HS-5 (cell line): ENCODE results near the gene SCD5.
A peak's percentile ranks its signal among the peaks of the same experiment; 100 is the strongest.

Experiments used
- DNase-seq: peaks from one replicate; pipeline ENCODE4 v3.0.0-alpha.2; 2012; ENCODE audit warnings: low read depth

The SCD5 gene

DNA sequence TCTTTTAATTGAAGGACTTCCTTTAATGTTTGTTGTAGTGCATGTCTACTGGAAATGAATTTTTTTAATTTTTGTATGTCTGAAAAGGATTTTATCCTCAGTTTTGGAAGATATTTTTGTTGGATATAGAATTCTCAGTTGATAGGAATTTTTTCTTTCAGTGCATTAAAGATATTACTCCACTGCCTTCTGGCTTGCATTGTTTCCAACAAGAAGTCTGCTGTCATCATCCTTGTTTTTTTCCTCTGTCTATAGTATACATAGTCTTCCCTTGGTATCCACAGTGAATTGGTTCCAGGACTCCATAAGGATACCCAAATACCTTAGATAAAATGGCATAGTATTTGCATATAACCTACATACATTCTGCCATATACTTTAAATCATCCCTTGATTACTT, 33.5 kb downstream of the SCD5 start:
- no peak for DNase-seq

GRCh38 chr4:82761229-82761628, 37.4 kb downstream of the SCD5 start:
- no peak for DNase-seq

DNA sequence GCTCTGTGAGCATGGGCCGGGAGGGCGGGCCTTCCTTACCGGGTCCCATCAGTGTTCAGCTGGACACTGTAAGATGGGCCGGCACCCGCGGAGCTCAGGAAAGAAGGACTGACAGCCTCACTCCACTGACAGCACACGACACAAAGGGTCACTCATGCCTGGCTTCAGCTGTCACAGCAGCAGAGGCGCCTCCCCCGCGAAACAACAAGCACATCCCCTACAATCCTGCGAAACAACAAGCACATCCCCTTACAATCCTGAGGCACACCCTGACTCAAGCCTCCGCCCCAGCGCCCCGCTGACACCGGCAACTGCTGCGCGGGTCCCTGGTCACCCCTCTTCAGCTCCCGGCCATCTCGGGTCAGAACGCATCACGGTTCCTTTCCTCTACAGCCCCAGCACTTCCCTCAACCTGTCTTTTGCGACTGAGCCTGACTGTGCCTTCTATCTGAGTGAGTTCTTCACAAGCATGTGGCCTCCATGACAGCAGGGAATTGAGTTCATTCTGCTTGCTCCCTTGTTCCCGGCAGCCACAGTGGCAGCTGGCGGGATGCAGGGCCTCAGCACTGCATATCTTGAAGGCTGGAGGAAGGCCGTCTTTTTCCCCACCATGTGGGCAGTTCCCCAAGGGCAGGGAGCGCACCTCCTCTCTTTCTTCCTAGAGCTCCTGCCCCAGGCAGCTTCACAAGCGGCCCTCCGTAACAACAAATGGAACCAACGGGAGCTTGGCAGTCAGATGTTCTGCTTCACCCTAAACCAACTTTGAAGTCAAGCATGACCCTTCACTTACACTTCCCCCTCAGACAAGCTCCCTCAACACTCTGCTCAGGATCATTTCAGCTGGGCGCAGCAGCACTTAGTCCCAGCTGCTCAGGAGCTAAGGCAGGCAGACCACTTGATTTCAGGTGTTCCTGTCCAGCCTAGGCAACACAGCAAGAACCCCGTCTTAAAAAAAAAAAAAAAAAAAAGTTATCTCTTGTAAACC, 39.6 kb downstream of the SCD5 start:
- DNase-seq: no peak

DNA sequence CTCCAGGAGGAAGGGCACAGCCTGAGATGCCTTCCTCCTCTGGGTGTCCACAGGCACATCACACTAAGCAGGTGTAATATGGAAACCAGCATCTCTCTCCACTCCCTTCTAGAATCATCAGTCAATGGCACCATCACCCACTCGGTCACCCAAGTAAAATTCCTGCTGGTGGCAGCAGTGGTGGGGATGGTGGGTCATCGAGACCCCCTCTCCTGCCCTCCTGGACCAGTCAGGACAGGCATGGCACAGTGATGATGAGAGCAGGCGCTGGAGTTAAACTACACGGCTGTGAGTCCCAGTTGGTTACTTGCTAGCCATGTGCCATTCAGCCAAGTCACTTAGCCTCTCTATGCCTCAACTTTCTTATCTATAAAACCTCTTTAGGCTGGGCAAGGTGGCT, 42.5 kb downstream of the SCD5 start:
- DNase-seq: no peak

GRCh38 chr4:82755650-82756049, 42.9 kb downstream of the SCD5 start:
- DNase-seq: no peak

- no peak for DNase-seq
These were observed 44.0 kb downstream of the SCD5 start for GRCh38 chr4:82754513-82755165.

DNA sequence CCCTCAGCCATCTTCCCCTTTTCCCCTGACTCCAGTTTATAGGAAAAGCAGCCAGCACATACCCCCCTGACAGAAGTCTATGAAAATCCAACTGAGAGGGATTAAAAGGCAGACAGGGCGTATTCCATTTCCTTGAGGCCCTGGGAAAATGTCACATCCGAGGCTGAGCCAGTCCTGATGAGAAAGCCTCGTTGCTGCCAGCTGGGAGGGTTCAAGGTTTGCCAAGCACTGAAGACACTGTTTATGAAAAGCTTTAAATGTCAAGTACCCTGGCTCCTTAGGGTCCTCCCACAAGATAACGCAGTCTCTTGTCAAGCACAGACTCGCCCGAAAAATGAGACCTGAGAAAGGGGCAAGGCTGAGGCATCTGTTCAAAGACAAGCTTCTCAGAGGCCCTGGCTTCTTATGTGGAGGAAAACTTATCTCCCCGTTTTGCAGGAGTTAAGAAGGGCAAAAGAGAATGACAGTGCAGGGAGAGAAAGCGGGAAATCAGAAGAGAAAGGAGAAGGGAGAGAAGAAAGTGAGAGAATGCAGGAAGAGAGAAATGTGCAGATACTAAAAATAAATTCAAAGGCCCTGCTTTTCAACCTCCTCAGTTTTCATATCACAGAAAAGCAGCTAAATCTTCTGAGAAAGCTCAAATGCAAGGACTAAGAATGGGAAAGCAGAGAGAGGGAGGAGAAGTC, 44.7 kb downstream of the SCD5 start:
- DNase-seq: no peak

DNA sequence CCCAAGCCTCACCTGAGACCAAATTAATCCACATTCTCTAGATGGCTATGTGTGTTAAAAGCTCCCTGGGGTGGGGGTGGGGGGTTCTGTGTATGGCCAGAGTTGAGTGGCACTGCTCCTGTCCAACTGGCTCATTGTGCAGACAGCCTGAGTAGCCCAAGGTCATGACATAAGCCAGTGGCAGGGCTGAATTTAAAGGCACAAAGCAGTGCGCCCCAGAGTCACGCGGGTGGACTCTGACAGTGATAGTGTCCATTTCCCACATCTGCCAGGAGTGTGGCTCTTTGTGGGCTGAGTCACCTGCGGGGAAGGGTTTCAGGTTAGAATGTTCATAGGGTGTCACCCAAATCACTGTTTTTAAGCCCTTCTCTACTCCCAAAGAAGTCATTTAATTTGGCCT, 45.4 kb downstream of the SCD5 start:
- DNase-seq: no peak

GRCh38 chr4:82748810-82749470, 49.7 kb downstream of the SCD5 start:
- DNase-seq: no peak

- DNase-seq: no peak
These were observed 50.7 kb downstream of the SCD5 start for GRCh38 chr4:82747686-82748575.

DNA sequence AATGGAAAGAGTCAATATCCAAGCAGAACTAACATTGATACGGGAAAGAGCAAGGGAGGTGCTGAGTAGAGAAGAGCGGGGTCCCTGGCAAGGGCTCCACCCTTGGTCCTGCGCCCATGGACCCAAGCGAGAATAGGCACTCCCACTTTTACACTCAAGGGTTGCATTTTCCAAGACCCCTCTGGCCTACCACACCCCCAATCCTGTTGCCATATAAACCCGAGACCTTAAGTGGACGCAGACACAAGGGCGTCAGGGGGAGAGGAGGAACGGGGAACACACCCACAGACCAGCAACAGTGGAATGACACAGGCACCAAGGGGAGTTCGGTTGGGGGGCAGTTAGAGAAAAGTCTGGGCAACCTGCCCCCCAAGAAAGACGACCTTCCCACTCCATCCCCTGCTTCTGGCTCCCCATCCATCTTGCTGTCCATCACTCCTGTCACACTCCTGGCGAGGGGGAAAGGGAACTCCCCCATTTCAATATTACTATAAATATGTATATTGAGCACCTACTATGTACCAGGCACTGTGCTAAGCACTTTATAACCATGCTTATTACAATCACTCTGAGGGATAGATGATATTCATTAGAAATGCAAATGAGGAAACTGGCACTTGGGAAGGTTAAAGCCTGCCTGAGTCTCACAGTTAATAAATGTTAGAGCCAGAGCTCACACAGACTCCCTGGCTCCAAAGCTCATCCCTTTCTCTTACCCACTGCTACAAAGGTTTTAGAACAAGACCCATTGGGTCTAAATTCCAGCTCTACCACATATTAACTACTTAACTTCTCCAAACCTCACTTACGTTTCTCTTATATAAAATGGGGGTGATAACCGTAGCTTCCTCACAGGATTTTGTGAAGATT, 51.7 kb downstream of the SCD5 start:
- DNase-seq: no peak

GRCh38 chr4:82745173-82745842, 53.3 kb downstream of the SCD5 start:
- DNase-seq: no peak

GRCh38 chr4:82744284-82744968, 54.2 kb downstream of the SCD5 start:
- no peak for DNase-seq

- DNase-seq: no peak
These were observed 57.4 kb downstream of the SCD5 start for GRCh38 chr4:82741188-82741587.

DNA sequence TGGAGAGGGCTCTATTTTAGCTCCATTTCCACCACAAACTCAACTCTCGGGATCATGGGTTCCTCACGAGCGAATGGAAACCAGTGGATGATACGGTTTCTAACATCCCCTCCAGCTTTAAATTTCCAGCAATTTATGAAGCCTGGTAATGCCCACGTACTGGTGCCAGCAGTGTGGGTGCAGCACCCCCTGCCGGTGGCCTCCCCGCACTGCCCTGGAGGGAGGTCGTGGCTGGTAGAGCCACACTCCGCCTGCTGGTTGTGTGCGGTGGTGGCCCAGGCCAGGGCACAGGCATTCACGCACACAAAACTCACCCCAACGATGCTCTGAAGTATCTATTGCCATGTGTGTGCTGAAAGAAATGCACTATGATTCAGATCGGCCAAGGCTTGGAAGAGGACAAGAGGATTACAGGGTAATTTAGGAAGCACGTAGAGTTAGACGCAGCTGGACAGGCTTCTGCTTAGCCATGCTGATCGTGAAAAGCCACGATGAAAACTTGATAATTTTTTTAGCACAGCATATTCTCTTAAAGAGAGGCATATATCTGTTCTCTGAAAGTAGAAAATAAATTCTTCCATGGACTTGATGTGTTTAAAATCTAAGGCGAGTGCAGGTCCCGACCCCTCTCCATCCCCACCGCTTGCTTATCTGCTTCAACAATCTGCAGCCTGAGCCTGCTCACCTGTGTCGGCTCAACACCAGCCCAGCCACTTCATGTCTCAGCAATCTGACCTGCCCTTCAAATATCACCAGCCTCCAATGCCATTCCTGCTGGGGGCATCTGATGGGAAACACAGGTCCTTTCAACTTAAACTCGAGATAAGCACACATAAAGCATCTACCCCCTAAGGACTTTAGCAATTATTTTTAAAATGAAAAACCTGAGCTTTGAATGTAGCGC, 59.1 kb downstream of the SCD5 start:
- DNase-seq: no peak

DNA sequence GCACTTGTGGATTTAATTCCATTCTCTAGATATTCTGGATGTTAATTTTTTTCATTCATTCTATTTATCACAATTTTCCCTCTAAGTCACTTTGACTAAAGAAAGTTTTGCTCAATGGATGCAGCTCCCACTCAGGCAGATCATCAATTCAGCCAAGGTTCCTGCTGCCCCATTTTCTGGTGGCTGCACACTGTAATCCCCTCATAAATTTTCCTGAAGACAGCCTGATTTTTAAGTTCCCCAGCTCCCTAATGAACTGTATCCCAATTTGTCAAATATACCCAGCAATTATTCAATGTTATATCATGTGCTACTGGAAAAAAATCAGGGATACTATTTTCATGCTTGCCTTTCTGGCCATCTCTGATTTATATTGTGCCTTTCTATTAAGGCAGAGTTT, 61.2 kb downstream of the SCD5 start:
- no peak for DNase-seq

DNA sequence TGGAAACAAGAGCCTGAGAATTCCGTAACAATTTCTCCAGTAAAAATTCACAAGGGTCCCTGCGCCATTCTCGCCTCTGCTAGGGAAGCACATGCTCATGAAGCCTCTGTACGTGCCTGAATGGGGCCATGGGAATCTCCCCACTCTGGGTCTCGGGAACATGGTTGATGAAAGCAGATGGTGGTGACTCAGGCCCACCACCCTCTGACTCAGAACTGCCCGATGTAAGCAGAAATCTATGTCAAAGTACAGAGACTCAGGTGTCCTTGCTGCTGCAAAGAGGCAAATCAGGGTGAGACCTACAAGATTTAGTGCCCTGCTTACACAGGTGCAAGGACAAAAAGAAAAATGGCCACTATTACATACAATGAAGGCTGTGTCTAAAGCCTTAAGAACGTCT, 65.0 kb downstream of the SCD5 start:
- peak; percentile 36 for DNase-seq

DNA sequence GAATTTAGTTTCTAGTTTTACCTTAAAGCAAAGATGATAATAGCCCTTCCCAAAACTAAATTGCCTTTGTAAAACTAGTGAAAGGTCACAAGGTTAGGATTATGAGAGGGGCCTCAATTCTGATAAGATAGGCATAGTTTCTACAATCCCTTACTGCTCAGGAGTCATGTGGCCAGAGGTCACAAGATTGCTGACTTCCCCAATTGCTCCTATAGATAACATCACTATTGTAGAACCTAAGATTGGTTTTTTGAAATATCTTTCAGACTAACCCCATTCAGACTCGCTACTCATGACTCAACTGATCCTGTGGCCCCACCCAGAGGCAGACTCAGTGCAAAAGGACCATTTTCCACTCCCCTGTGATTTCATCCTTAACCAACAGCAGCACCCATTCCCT, 70.3 kb downstream of the SCD5 start:
- no peak for DNase-seq
